Skeletal muscle tissue (tissue), 4 donors: ENCODE data around the gene IP6K1. TPM values are rescaled to one million over a fixed set of nuclear protein-coding genes. Genes with fewer than 3 reads are reported as not detected.
"Not testable (repeated sequence)": the region's sequence is repeated elsewhere in the genome, so short reads cannot be mapped to it uniquely, and the experiment has no call there.

ENCODE experiments used
- H3K27ac ChIP-seq: one replicate; pipeline ENCODE4 v1.7.0; 2013; ENCODE audit warnings: mild to moderate bottlenecking, low read depth, low read length, inconsistent platforms
- H3K27me3 ChIP-seq, 3 donors: one replicate each; pipeline ENCODE4 v1.7.0; 2013; ENCODE audit warnings: low read length in 3 of 3; ENCODE audit not compliant: control insufficient read depth in 3 of 3, insufficient read depth in 3 of 3
- H3K36me3 ChIP-seq, 3 donors: one replicate each; pipeline ENCODE4 v1.7.0; 2013; ENCODE audit warnings: low read length in 3 of 3; ENCODE audit not compliant: control insufficient read depth in 3 of 3, insufficient read depth in 3 of 3
- H3K4me1 ChIP-seq, 3 donors: one replicate each; pipeline ENCODE4 v1.7.0; 2013; ENCODE audit warnings: low read length in 3 of 3, mild to moderate bottlenecking in 3 of 3; ENCODE audit not compliant: control insufficient read depth in 3 of 3, insufficient read depth in 3 of 3
- H3K4me3 ChIP-seq, 3 donors: one replicate each; pipeline ENCODE4 v1.7.0; 2013; ENCODE audit warnings: low read length in 3 of 3
- H3K9ac ChIP-seq, 3 donors: one replicate each; pipeline ENCODE4 v1.7.0; 2013; ENCODE audit warnings: low read length in 3 of 3, mild to moderate bottlenecking in 3 of 3, moderate library complexity in 2 of 3, low read depth in 1 of 3
- H3K9me3 ChIP-seq, 3 donors: one replicate each; pipeline ENCODE4 v1.7.0; 2013; ENCODE audit warnings: low read length in 3 of 3; ENCODE audit not compliant: control insufficient read depth in 3 of 3
- total RNA-seq: library from RNA; depleted of rRNA; stranded (reverse); fragments of >200 nt; gene quantifications from one replicate; pipeline ENCODE4 v1.2.3, GENCODE V29; 2014
- donor health status: Osteomylitis.

The IP6K1 gene
- total RNA-seq, 1 donor from 2014 or later: 23.5 TPM

DNA sequence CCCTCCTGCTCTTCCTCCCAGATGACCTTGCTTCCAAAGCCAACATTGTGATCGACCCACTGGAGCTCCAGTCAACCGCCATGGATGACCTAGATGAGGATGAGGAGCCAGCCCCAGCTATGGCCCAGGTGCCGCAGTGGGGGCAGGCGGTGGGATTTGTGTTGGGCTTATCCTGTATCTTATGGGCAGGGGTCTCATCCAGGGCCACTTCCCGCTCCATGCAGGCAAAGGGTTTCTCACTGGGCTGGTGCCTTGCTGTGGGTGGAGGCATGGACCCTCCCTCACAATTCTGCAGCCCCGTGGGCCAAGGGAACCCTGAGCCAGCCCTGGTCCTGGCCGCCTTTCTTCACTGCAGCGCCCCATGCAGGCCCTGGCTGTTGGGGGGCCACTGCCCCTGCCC lies 81.7 kb downstream of the IP6K1 start:
- Histone ChIP-seq H3K4me3 (no peak overlapping the region), H3K9ac (no peak overlapping the region), H3K9me3 (no peaks in the 10 kb centered on the region), H3K36me3 (peaks cover 78 to 81% (median 80%) of the 10 kb centered on the region in 3 donors), H3K4me1 (peaks cover 8 to 30% (median 20%) of the 10 kb centered on the region in 3 donors), H3K27me3 (no peaks in the 10 kb centered on the region), H3K27ac (no peak overlapping the region)

GRCh38 chr3:49703956-49704355 lies 82.4 kb downstream of the IP6K1 start:
- Histone ChIP-seq H3K4me3 (no peak overlapping the region), H3K9me3 (no peaks in the 10 kb centered on the region), H3K27ac (no peak overlapping the region), H3K9ac (no peak overlapping the region), H3K36me3 (peaks cover 80 to 85% (median 81%) of the 10 kb centered on the region in 3 donors), H3K27me3 (no peaks in the 10 kb centered on the region), H3K4me1 (peaks cover 9 to 35% (median 20%) of the 10 kb centered on the region in 3 donors)

DNA sequence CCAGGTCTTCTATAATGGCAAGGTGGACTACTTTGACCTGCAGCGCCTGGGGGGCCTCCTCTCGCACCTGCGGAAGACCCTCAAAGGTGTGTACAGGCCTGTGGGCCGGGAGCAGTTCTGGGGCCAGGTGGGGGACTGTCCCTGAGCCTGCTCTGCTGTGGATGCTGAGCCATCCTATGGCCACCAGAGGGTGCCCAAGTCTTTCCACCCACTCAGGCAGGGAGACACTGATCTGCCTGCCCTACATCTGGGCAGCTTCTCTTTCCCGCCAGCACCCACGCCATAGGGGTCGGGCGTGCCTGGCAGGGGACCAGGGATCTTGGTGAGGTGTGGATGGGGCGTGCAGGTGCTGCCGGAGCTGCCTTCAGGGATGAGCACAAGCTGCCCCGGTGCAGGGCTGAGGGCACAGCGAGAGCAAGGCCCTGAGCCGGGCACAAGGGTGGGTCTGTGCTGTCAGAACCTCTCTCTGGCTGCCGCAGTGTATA lies 82.9 kb downstream of the IP6K1 start:
- Histone ChIP-seq H3K4me3 (no peak overlapping the region), H3K27ac (no peak overlapping the region), H3K9ac (no peak overlapping the region), H3K27me3 (no peaks in the 10 kb centered on the region), H3K36me3 (peaks cover 82 to 88% (median 84%) of the 10 kb centered on the region in 3 donors), H3K4me1 (peaks cover 12 to 40% (median 23%) of the 10 kb centered on the region in 3 donors), H3K9me3 (no peaks in the 10 kb centered on the region)

GRCh38 chr3:49702672-49703071 lies 83.7 kb downstream of the IP6K1 start:
- H3K4me1 ChIP-seq: peaks cover 17 to 48% (median 29%) of the 10 kb centered on the region in 3 donors
- no peaks in the 10 kb centered on the region for H3K27me3 ChIP-seq
- no peak overlapping the region for H3K27ac ChIP-seq
- no peak overlapping the region for H3K4me3 ChIP-seq
- H3K9ac ChIP-seq: no peak overlapping the region
- H3K36me3 ChIP-seq: peaks cover 83 to 90% (median 85%) of the 10 kb centered on the region in 3 donors
- H3K9me3 ChIP-seq: no peaks in the 10 kb centered on the region

DNA sequence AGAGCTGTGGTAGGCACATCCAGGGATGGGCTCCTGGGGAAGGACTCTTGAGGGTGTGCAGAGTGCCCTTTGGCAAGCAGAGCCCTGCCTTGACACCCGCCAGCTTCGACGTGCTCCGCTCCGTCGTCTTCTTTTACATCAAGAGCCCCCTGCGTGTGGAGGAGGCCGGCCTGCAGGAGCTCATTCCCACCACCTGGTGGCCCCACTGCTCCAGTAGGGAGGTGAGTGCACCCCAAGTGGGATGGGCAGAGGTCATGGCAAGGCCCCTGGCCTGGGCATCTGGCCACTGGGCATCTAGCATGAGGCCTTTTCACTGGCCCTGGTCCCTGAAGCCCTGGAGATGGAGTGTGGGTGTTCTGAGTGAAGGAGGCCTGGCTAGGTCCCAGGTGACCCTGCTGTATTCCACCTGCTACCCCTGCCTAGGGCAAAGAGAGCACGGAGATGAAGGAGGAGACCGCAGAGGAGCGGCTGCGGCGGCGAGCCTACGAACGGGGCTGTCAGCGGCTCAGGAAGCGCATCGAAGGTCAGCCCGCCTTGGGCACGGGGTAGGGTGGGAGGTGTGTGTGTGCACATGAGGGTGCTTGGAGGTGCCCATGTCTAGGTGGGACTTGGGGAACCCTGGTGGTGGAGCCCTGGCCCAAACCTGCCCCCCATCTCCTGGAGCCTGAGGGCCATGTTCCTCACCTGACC lies 84.8 kb downstream of the IP6K1 start:
- peak overlapping the region in 1 of 3 donors; percentile 22 for H3K4me3 ChIP-seq
- peaks cover 78 to 90% (median 82%) of the 10 kb centered on the region in 3 donors for H3K36me3 ChIP-seq
- H3K4me1 ChIP-seq: peaks cover 24 to 59% (median 40%) of the 10 kb centered on the region in 3 donors
- no peaks in the 10 kb centered on the region for H3K27me3 ChIP-seq
- no peaks in the 10 kb centered on the region for H3K9me3 ChIP-seq
- H3K27ac ChIP-seq: no peak overlapping the region
- peak overlapping the region in 2 of 3 donors; percentile 40 to 45 for H3K9ac ChIP-seq

GRCh38 chr3:49700453-49701128 lies 85.8 kb downstream of the IP6K1 start:
- Histone ChIP-seq H3K27me3 (no peaks in the 10 kb centered on the region), H3K36me3 (peaks cover 71 to 82% (median 73%) of the 10 kb centered on the region in 3 donors), H3K27ac (no peak overlapping the region), H3K4me1 (peaks cover 26 to 67% (median 47%) of the 10 kb centered on the region in 3 donors), H3K9me3 (no peaks in the 10 kb centered on the region), H3K9ac (peak overlapping the region in 1 of 3 donors; percentile 45), H3K4me3 (no peak overlapping the region)

DNA sequence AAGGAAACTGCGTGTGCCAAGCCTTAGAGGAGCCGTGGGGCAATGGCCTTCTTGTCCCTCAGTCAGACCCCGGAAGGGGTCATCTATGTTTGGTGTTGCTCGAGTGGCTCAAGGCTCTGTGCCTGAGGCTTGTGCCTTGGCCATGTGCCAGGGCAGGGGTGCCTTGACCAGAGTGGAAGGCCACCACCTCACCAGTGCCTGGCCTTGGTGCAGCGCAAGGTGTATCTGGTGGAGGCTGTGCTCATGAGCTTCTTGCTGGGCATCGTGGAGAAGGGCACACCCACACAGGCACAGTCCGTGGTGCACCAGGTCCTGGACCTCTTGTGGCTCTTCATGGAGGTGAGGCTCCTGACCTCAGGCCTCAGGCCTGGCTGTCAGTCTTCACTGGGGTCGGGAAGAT lies 86.3 kb downstream of the IP6K1 start:
- Histone ChIP-seq H3K9ac (no peak overlapping the region), H3K36me3 (peaks cover 65 to 76% (median 68%) of the 10 kb centered on the region in 3 donors), H3K27ac (no peak overlapping the region), H3K4me3 (no peak overlapping the region), H3K4me1 (peaks cover 29 to 73% (median 53%) of the 10 kb centered on the region in 3 donors), H3K9me3 (no peaks in the 10 kb centered on the region), H3K27me3 (no peaks in the 10 kb centered on the region)

GRCh38 chr3:49699281-49699979 lies 86.9 kb downstream of the IP6K1 start:
- Histone ChIP-seq H3K27ac (peak overlapping the region; percentile 47), H3K27me3 (no peaks in the 10 kb centered on the region), H3K9me3 (no peaks in the 10 kb centered on the region), H3K4me1 (peaks cover 31 to 78% (median 57%) of the 10 kb centered on the region in 3 donors), H3K9ac (peak overlapping the region in 1 of 3 donors; percentile 33), H3K36me3 (peaks cover 60 to 70% (median 62%) of the 10 kb centered on the region in 3 donors), H3K4me3 (no peak overlapping the region)

GRCh38 chr3:49695350-49696015 lies 90.9 kb downstream of the IP6K1 start:
- H3K36me3 ChIP-seq: peaks cover 27 to 36% (median 28%) of the 10 kb centered on the region in 3 donors
- H3K27ac ChIP-seq: peak overlapping the region; percentile 94
- H3K4me1 ChIP-seq: peaks cover 49 to 80% (median 58%) of the 10 kb centered on the region in 3 donors
- not testable (repeated sequence) for H3K9me3 ChIP-seq, H3K27me3 ChIP-seq
- peak overlapping the region in 1 of 3 donors; percentile 41 for H3K4me3 ChIP-seq
- H3K9ac ChIP-seq: peak overlapping the region in 2 of 3 donors; percentile 61 to 71
